ENCODE results near the gene BCKDHB. TPM values are rescaled to one million over a fixed set of nuclear protein-coding genes. Genes with fewer than 3 reads are reported as not detected.

Gene BCKDHB
- total and polyA plus RNA-seq, 2 experiments from 2014 or later = 32.1 to 42.7 TPM

- Histone ChIP-seq H2AFZ (no peak overlapping the region), H3K36me3 (ENCODE audit: insufficient read depth) (no peaks in the 10 kb centered on the region), H3F3A (replicated peaks; ENCODE audit: low read depth) (no peaks in the 10 kb centered on the region), H3K27me3 (ENCODE audit: insufficient read depth) (no peaks in the 10 kb centered on the region), H3K4me3 (no peak overlapping the region), H3K27ac (ENCODE audit: low read depth) (no peak overlapping the region), H3K79me2 (replicated peaks; ENCODE audit: insufficient read depth) (no peaks in the 10 kb centered on the region), H3K4me1 (ENCODE audit: insufficient read depth) (peaks cover 57% of the 10 kb centered on the region), H3K4me2 (no peak overlapping the region), H4K20me1 (replicated peaks; ENCODE audit: insufficient read depth) (no peaks in the 10 kb centered on the region), H3K9me2 (ENCODE audit: insufficient read depth) (no peaks in the 10 kb centered on the region)
- no peaks in the 10 kb centered on the region for H3K36me3 Mint-ChIP-seq (ENCODE audit: low read depth)
- peaks cover 49% of the 10 kb centered on the region for H3K4me1 Mint-ChIP-seq
- peaks cover 2% of the 10 kb centered on the region for H3K27me3 Mint-ChIP-seq (ENCODE audit: insufficient read depth, low read depth, poor library complexity)
- TF ChIP-seq ZNF114 (CRISPR knock-in tag; IDR thresholded peaks at IDR 0.05) (no peak), ETS1 (IDR thresholded peaks at IDR 0.05) (no peak)
- ATAC-seq (no peak), DNase-seq (ENCODE audit: low spot score) (no peak)
- no peaks in the 10 kb centered on the region for H3K9me3 Mint-ChIP-seq
- no peak overlapping the region for H3K4me3 Mint-ChIP-seq
- H3K27ac Mint-ChIP-seq = peak overlapping the region; percentile 80; the same call in 1 of the 2 replicates
Observed at GRCh38 chr6:80336911-80337310, 230.4 kb downstream of the BCKDHB start.

GRCh38 chr6:80338201-80338836 is 231.8 kb downstream of the BCKDHB start:
- TF ChIP-seq REST (IDR thresholded peaks at IDR 0.05; ENCODE audit: unreplicated experiment) = no peak
- peak; percentile 77 to 89 for TF ChIP-seq CTCF (conservative IDR thresholded peaks at IDR 0.05; ENCODE audit: low read depth in 2 of 2)
- Histone ChIP-seq H3K4me1 (ENCODE audit: insufficient read depth) (peaks cover 43% of the 10 kb centered on the region), H3K79me2 (replicated peaks; ENCODE audit: insufficient read depth) (no peaks in the 10 kb centered on the region), H3F3A (replicated peaks; ENCODE audit: low read depth) (no peaks in the 10 kb centered on the region), H3K36me3 (ENCODE audit: insufficient read depth) (no peaks in the 10 kb centered on the region), H3K9me2 (ENCODE audit: insufficient read depth) (no peaks in the 10 kb centered on the region), H3K27ac (ENCODE audit: low read depth) (no peak overlapping the region), H3K4me2 (peak overlapping the region; percentile 33; the same call in 1 of the 2 replicates), H3K4me3 (no peak overlapping the region), H3K27me3 (ENCODE audit: insufficient read depth) (no peaks in the 10 kb centered on the region), H4K20me1 (replicated peaks; ENCODE audit: insufficient read depth) (no peaks in the 10 kb centered on the region), H2AFZ (no peak overlapping the region)
- H3K27ac Mint-ChIP-seq = no peak overlapping the region
- ATAC-seq (peak; percentile 98), DNase-seq (ENCODE audit: low spot score) (peak; percentile 89)
- no peaks in the 10 kb centered on the region for H3K9me3 Mint-ChIP-seq
- H3K4me3 Mint-ChIP-seq = no peak overlapping the region
- no peaks in the 10 kb centered on the region for H3K27me3 Mint-ChIP-seq (ENCODE audit: insufficient read depth, low read depth, poor library complexity)
- peaks cover 40% of the 10 kb centered on the region for H3K4me1 Mint-ChIP-seq
- H3K36me3 Mint-ChIP-seq (ENCODE audit: low read depth) = no peaks in the 10 kb centered on the region
